ENCODE results near the gene POU2AF1.

DNA sequence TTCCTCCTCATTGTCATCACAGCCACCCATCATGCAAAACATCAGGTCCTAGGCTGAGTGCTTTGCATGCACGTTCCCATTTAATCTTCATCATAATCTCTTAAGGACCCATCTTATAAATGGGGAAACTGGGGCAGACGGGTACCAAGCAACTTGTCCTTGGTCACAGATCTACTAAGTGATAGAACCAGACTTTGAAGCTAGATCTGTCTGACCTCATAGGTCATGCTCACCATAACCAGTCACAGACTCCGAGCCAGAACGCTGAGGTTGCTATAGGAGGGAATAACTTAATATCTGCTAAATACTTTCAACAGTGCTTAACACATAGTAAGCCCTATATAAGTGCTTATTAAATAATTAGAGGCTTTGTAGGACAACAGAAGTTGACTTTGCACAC is 43.0 kb downstream of the POU2AF1 start:
- TF ChIP-seq, protein P1, sequence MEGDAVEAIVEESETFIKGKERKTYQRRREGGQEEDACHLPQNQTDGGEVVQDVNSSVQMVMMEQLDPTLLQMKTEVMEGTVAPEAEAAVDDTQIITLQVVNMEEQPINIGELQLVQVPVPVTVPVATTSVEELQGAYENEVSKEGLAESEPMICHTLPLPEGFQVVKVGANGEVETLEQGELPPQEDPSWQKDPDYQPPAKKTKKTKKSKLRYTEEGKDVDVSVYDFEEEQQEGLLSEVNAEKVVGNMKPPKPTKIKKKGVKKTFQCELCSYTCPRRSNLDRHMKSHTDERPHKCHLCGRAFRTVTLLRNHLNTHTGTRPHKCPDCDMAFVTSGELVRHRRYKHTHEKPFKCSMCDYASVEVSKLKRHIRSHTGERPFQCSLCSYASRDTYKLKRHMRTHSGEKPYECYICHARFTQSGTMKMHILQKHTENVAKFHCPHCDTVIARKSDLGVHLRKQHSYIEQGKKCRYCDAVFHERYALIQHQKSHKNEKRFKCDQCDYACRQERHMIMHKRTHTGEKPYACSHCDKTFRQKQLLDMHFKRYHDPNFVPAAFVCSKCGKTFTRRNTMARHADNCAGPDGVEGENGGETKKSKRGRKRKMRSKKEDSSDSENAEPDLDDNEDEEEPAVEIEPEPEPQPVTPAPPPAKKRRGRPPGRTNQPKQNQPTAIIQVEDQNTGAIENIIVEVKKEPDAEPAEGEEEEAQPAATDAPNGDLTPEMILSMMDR (IDR thresholded peaks at IDR 0.05; ENCODE audit: low read depth, low read length, poor library complexity, severe bottlenecking) = no peak
- no peak for TF ChIP-seq EZH2phosphoT487 (IDR thresholded peaks at IDR 0.05; ENCODE audit: borderline replicate concordance, low read length)

All from DOHH2 (cell line).